K562 (cell line): ENCODE measurements around the gene ROR2. TPM values are rescaled to one million over a fixed set of nuclear protein-coding genes. Genes with fewer than 3 reads are reported as not detected.

ENCODE experiments used
- ATAC-seq: fragments of 200-7000 bp; cut with Tn5 transposase; 3 replicates; pipeline ENCODE4 v1.9.1; 2020; ENCODE audit warnings: moderate library complexity
- BruUV-seq: library from RNA; stranded (reverse); fragments of 400-500 nt; replicated peaks from 2 replicates; lab custom pipeline; 2021; lab: Mats Ljungman, UMichigan
- CTCF ChIA-PET: fragments of 300-600 bp; formaldehyde crosslinking; extraction: SDS; loops from one replicate; lab custom pipeline; 2021; ENCODE audit warnings: low intra/inter-chr PET ratio; lab: Yijun Ruan, JAX
- POLR2A ChIA-PET: fragments of 300-600, 350-650 bp; sonication (Branson Sonifier 250); formaldehyde crosslinking; extraction: SDS; loops from one replicate; lab custom pipeline; 2021; ENCODE audit warnings: antibody characterized with exemption, inconsistent platforms; lab: Yijun Ruan, JAX
- DNase-seq, 4 experiments: peaks; one replicate each; pipeline versions ENCODE4 v3.0.0 to v3.0.0-alpha.2; 2011 to 2018; ENCODE audit warnings: low spot score in 3 of 4, mixed read lengths in 3 of 4; ENCODE audit errors: extremely low read depth in 1 of 4
- FAIRE-seq: peaks from 2 replicates; lab custom pipeline; 2011; peaks lifted over from hg19 to GRCh38; lab: Jason Lieb, UNC
- H2AFZ ChIP-seq: 2 replicates; pipeline ENCODE4 v1.6.0; 2011; ENCODE audit warnings: low read depth, low read length, control low read depth, inconsistent platforms
- H3K27ac ChIP-seq: fragments of 200-600 bp; 3 replicates; pipeline ENCODE4 v1.8.0; 2011; ENCODE audit warnings: low read depth, mild to moderate bottlenecking, control low read depth, inconsistent platforms, low read length, moderate library complexity, mixed read lengths; ENCODE audit errors: extremely low read depth
- H3K27me3 ChIP-seq, 2 experiments: fragments of 300-600 bp in 1 of 2; 2 replicates in 1 of 2; 3 replicates in 1 of 2; pipeline versions ENCODE4 v1.6.0 to v1.8.0; 2011; ENCODE audit warnings: inconsistent platforms in 2 of 2, low read length in 2 of 2, mild to moderate bottlenecking in 1 of 2, mixed read lengths in 1 of 2, moderate library complexity in 1 of 2; ENCODE audit not compliant: control insufficient read depth in 2 of 2, insufficient read depth in 2 of 2
- H3K36me3 ChIP-seq: fragments of 300-600 bp; 3 replicates; pipeline ENCODE4 v1.8.0; 2011; ENCODE audit warnings: mild to moderate bottlenecking, low read length, inconsistent platforms; ENCODE audit not compliant: control insufficient read depth, insufficient read depth
- H3K4me1 ChIP-seq, 2 experiments: fragments of 200-600 bp in 1 of 2; replicated peaks in 1 of 2; 2 replicates in 1 of 2; 3 replicates in 1 of 2; pipeline versions ENCODE4 v1.5.1 to v1.8.0; 2011; ENCODE audit warnings: inconsistent platforms in 2 of 2, low read length in 2 of 2, mild to moderate bottlenecking in 1 of 2, mixed read lengths in 1 of 2, moderate library complexity in 1 of 2; ENCODE audit not compliant: control insufficient read depth in 2 of 2, insufficient read depth in 2 of 2
- H3K4me2 ChIP-seq: 2 replicates; pipeline ENCODE4 v1.6.1; 2011; ENCODE audit warnings: low read length, control low read depth, inconsistent platforms, mixed read lengths; ENCODE audit not compliant: insufficient read depth
- H3K4me3 ChIP-seq: fragments of 200-600 bp; sonication (generic), shearing (Covaris generic); 2 replicates; pipeline ENCODE4 v1.5.1; 2016; ENCODE audit warnings: control low read depth, inconsistent platforms
- H3K79me2 ChIP-seq: fragments of 200-600 bp; 3 replicates; pipeline ENCODE4 v1.8.0; 2011; ENCODE audit warnings: low read length, inconsistent platforms; ENCODE audit not compliant: control insufficient read depth, insufficient read depth
- H3K9ac ChIP-seq, 2 experiments: 2 replicates each; pipeline versions ENCODE4 v1.6.0 to v1.6.1; 2011; ENCODE audit warnings: low read depth in 2 of 2, low read length in 2 of 2, control low read depth in 1 of 2, inconsistent platforms in 1 of 2, mild to moderate bottlenecking in 1 of 2, mixed read lengths in 1 of 2; ENCODE audit not compliant: insufficient read depth in 1 of 2
- H3K9me1 ChIP-seq: one replicate; pipeline ENCODE4 v1.6.0; 2011; ENCODE audit warnings: inconsistent platforms, mild to moderate bottlenecking, low read length, moderate library complexity; ENCODE audit not compliant: control insufficient read depth, insufficient read depth
- H3K9me3 ChIP-seq: replicated peaks from 2 replicates; pipeline ENCODE4 v1.5.1; 2011; ENCODE audit warnings: low read depth, low read length, inconsistent platforms; ENCODE audit not compliant: control insufficient read depth, insufficient read depth
- H4K20me1 ChIP-seq: replicated peaks from 2 replicates; pipeline ENCODE4 v1.6.1; 2011; ENCODE audit warnings: low read length, inconsistent platforms, mixed read lengths; ENCODE audit not compliant: control insufficient read depth, insufficient read depth
- CTCF ChIP-seq, 3 experiments: IDR thresholded peaks in 2 of 3; conservative IDR thresholded peaks in 1 of 3; 2 replicates each; pipeline ENCODE4 v1.5.1; 2011 to 2012; ENCODE audit warnings: low read length in 3 of 3, mild to moderate bottlenecking in 3 of 3, control low read depth in 2 of 3, improper control_type of control experiment in 1 of 3, inconsistent platforms in 1 of 3, low read depth in 1 of 3, mixed read lengths in 1 of 3, moderate library complexity in 1 of 3; ENCODE audit not compliant: insufficient read depth in 2 of 3
- HIVEP1 ChIP-seq: fragments of 250-450 bp; sonication (Bioruptor Pico); IDR thresholded peaks from 2 replicates; pipeline ENCODE4 v1.4.0; 2020; ENCODE audit warnings: mild to moderate bottlenecking
- JUND ChIP-seq, 2 experiments: IDR thresholded peaks; 2 replicates in 1 of 2; 3 replicates in 1 of 2; pipeline ENCODE4 v1.6.1; 2011; ENCODE audit warnings: borderline replicate concordance in 2 of 2, low read depth in 2 of 2, low read length in 2 of 2, improper control_type of control experiment in 1 of 2, missing biosample characterization in 1 of 2, missing genetic modification characterization in 1 of 2, missing genetic modification reagents in 1 of 2
- RB1 ChIP-seq: fragments of 450-650 bp; IDR thresholded peaks from 2 replicates; pipeline ENCODE4 v1.6.1; 2017; ENCODE audit warnings: low read depth, mild to moderate bottlenecking
- SMC3 ChIP-seq: conservative IDR thresholded peaks from 2 replicates; pipeline ENCODE4 v1.6.1; 2011; ENCODE audit warnings: low read depth, low read length, improper control_type of control experiment; ENCODE audit not compliant: insufficient read depth
- YY1 ChIP-seq, 3 experiments: IDR thresholded peaks; 2 replicates each; pipeline ENCODE4 v1.6.1; 2011; ENCODE audit warnings: low read length in 2 of 3, mild to moderate bottlenecking in 2 of 3, moderate library complexity in 2 of 3, borderline replicate concordance in 1 of 3, control low read depth in 1 of 3, low read depth in 1 of 3; ENCODE audit not compliant: insufficient read depth in 3 of 3, insufficient replicate concordance in 2 of 3, control insufficient read depth in 1 of 3, insufficient read length in 1 of 3; ENCODE audit errors: extremely low read depth in 1 of 3
- ZBTB33 ChIP-seq: sonication (generic); formaldehyde crosslinking; IDR thresholded peaks from 2 replicates; pipeline ENCODE4 v1.8.1; 2023; ENCODE audit warnings: mild to moderate bottlenecking, missing genetic modification reagents
- ZFP91 ChIP-seq: sonication (generic); formaldehyde crosslinking; IDR thresholded peaks from 2 replicates; pipeline ENCODE4 v1.8.0; 2022; ENCODE audit warnings: mild to moderate bottlenecking, missing genetic modification reagents
- ZSCAN29 ChIP-seq: fragments of 450-650 bp; IDR thresholded peaks from 2 replicates; pipeline ENCODE4 v1.6.1; 2017
- WGBS: fragments of 100-300 bp; shearing (Covaris generic); methylation state at CpG from one replicate; pipeline ENCODE4 v1.1.6; 2016; ENCODE audit warnings: low coverage, mixed read lengths; ENCODE audit not compliant: insufficient coverage; ENCODE audit errors: missing lambda C conversion rate; 5-methylcytosine and 5-hydroxymethylcytosine counted together
- in situ Hi-C: fragments of 300-500 bp; cut with MboI; formaldehyde crosslinking; loops from 4 replicates; pipeline ENCODE4 v1.15.0; 2018; ENCODE audit warnings: inconsistent platforms, mixed read lengths
- intact Hi-C: fragments of 100-400 bp; cut with micrococcal nuclease; formaldehyde crosslinking; loops from 2 replicates; pipeline ENCODE4 v1.14.2; 2022
- polyA plus RNA-seq, 8 experiments: library from polyadenylated mRNA; depleted of rRNA in 4 of 8; stranded (reverse) in 5 of 8; unstranded in 3 of 8; fragments of >200 nt; fragmentation: Nextera tagmentation in 2 of 8; fragmentation: Illumina TruSeq in 1 of 8; extraction: Ambion mirVana in 2 of 8; extraction: Trizol in 1 of 8; gene quantifications; 2 replicates each; pipeline versions ENCODE4 v1.2.1 to v1.2.3, GENCODE V29; 2011 to 2014; ENCODE audit warnings: inconsistent platforms in 1 of 8, missing spikeins in 1 of 8
- total RNA-seq, 7 experiments: library from RNA; depleted of rRNA in 6 of 7; stranded (reverse); fragments of >200 nt in 6 of 7; fragmentation: Illumina TruSeq in 2 of 7; extraction: Trizol in 2 of 7; gene quantifications; 2 replicates each; pipeline versions ENCODE4 v1.2.1 to v1.2.3, GENCODE V29; 2011 to 2021; ENCODE audit warnings: low replicate concordance in 1 of 7
- TF ChIP-seq, protein P1 (sequence below): fragments of 250-450 bp; sonication (Bioruptor Pico); IDR thresholded peaks from 2 replicates; pipeline ENCODE4 v1.8.0; 2022; ENCODE audit warnings: inconsistent platforms

The ROR2 gene
- total and polyA plus RNA-seq, 9 of the 15 experiments (the other 6 are each of a cell fraction or from before 2014, with no cell fraction given) = 5.6 to 33.8 (median 15.3) TPM

DNA sequence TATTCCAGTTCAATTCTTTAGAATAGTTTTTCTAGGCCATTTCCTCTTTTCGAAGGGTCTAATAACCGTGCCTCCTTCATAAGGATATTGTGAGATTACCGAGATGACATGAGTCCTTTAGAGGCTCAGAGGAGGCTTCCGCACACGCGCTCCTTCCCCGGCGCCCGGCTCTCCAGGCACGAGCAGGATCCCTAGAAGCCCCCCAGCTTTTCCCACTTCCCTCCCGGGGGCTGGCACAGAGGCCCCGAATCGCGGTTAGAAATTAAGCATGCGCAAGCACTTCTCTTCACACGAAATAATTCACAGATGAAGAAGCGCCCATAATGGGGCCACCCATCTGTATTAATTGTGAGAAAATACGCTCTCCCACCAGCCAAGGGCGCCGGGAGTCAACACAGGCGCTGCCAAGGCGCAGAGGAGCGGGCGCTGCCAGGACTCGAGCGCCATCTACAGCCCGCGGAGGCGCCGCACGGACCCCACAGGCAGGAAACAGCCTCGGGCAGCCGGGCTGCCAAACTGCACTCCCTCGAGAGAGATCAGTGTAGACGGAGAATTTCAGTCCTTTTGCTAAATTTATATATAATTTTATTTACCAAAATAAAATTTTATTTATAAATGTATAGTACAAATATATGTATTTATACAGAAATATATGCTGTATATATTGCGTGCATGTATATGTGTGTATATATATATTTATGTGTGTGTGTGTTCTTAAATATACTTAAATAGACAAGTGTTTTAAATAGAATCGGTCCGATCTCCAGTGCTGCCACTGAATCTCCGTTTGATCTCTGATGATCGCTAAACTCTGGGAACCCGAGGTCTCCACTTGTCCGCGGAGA, 268.3 kb downstream of the ROR2 start:
- Histone ChIP-seq H3K36me3 (no peaks in the 10 kb centered on the region), H3K79me2 (no peaks in the 10 kb centered on the region), H2AFZ (no peak overlapping the region), H3K9me1 (no peaks in the 10 kb centered on the region), H3K9ac (no peak overlapping the region), H3K27me3 (peaks cover 4 to 6% of the 10 kb centered on the region in 2 experiments; a peak in 2 of 5 replicates), H3K9me3 (no peaks in the 10 kb centered on the region), H3K4me2 (no peak overlapping the region; the same call in 1 of the 2 replicates), H3K4me1 (peaks cover 0 to 6% of the 10 kb centered on the region in 2 experiments; a peak in 2 of 5 replicates), H3K4me3 (no peak overlapping the region), H3K27ac (no peak overlapping the region), H4K20me1 (no peaks in the 10 kb centered on the region)
- ChIA-PET CTCF (interaction anchor here (0.6 kb wide), 1 partner anchor 257 kb away, joined by 3 read pairs; no protein-coding TSS in a partner anchor), POLR2A (no interaction called here)
- FAIRE-seq (no peak), ATAC-seq (peak; percentile 99), DNase-seq (peak; percentile 56 to 74 (median 66))
- BruUV-seq = no TSS peak
- in situ Hi-C loops (no loop called here), intact Hi-C loops (no loop called here)
- WGBS = 19% methylated on average over 43 of the region's 43 CpGs
- TF ChIP-seq RB1 (0 out of 2 replicates have a peak, but pooled peaks have one; percentile 38), SMC3 (peak; percentile 47; the same call in 1 of the 2 replicates), YY1 (IDR thresholded peaks at IDR 0.05; ENCODE audit: borderline replicate concordance in 1 of 3, control insufficient read depth in 1 of 3, extremely low read depth in 1 of 3, insufficient read depth in 3 of 3, insufficient read length in 1 of 3, insufficient replicate concordance in 2 of 3, low read depth in 1 of 3, low read length in 2 of 3) (peak in 1 of 3 experiments; percentile 25), ZFP91 (CRISPR knock-in tag) (no peak), HIVEP1 (no peak), JUND (IDR thresholded peaks at IDR 0.05; ENCODE audit: borderline replicate concordance, low read depth, low read length) (0 out of 2 replicates have a peak, but pooled peaks have one; percentile 7), JUND (tag; IDR thresholded peaks at IDR 0.05; ENCODE audit: borderline replicate concordance, low read depth, low read length) (no peak), ZBTB33 (CRISPR knock-in tag) (0 out of 2 replicates have a peak, but pooled peaks have one; percentile 11), CTCF (IDR thresholded peaks at IDR 0.05 in 2 of 3, conservative IDR thresholded peaks at IDR 0.05 in 1 of 3; ENCODE audit: insufficient read depth in 2 of 3, low read depth in 1 of 3, low read length in 3 of 3) (peak; percentile 82 to 97 (median 83)), ZSCAN29 (peak; percentile 79)
- TF ChIP-seq, protein P1, sequence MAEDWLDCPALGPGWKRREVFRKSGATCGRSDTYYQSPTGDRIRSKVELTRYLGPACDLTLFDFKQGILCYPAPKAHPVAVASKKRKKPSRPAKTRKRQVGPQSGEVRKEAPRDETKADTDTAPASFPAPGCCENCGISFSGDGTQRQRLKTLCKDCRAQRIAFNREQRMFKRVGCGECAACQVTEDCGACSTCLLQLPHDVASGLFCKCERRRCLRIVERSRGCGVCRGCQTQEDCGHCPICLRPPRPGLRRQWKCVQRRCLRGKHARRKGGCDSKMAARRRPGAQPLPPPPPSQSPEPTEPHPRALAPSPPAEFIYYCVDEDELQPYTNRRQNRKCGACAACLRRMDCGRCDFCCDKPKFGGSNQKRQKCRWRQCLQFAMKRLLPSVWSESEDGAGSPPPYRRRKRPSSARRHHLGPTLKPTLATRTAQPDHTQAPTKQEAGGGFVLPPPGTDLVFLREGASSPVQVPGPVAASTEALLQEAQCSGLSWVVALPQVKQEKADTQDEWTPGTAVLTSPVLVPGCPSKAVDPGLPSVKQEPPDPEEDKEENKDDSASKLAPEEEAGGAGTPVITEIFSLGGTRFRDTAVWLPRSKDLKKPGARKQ (CRISPR knock-in tag) = 0 out of 2 replicates have a peak, but pooled peaks have one; percentile 49
